ENCODE results near the gene NR6A1.

Gene NR6A1

GRCh38 chr9:124477648-124478285 is 293.3 kb downstream of the NR6A1 start:
- ChIA-PET POLR2A (no interaction called here), CTCF (interaction anchor here (1.4 kb wide), 1 partner anchor 60 kb away, joined by 3 read pairs; no protein-coding TSS in a partner anchor)
- TF ChIP-seq CTCF (IDR thresholded peaks at IDR 0.05; ENCODE audit: control extremely low read depth, extremely low read depth, low read depth, missing control alignments), result no peak
- DNase-seq (ENCODE audit: extremely low spot score), result no peak

GRCh38 chr9:124477211-124477647 is 293.9 kb downstream of the NR6A1 start:
- ChIA-PET CTCF (interaction anchor here (1.4 kb wide), 1 partner anchor 60 kb away, joined by 3 read pairs; no protein-coding TSS in a partner anchor), POLR2A (no interaction called here)
- TF ChIP-seq CTCF (IDR thresholded peaks at IDR 0.05; ENCODE audit: control extremely low read depth, extremely low read depth, low read depth, missing control alignments), result no peak
- DNase-seq (ENCODE audit: extremely low spot score), result no peak

GRCh38 chr9:124475868-124476690 is 295.0 kb downstream of the NR6A1 start:
- POLR2A ChIA-PET, result no interaction called here
- DNase-seq (ENCODE audit: extremely low spot score), result no peak
- CTCF ChIA-PET, result no interaction called here
- no peak for TF ChIP-seq CTCF (IDR thresholded peaks at IDR 0.05; ENCODE audit: control extremely low read depth, extremely low read depth, low read depth, missing control alignments)

GRCh38 chr9:124475158-124475867 is 295.8 kb downstream of the NR6A1 start:
- DNase-seq (ENCODE audit: extremely low spot score), result no peak
- POLR2A ChIA-PET, result no interaction called here
- CTCF ChIA-PET, result no interaction called here
- TF ChIP-seq CTCF (IDR thresholded peaks at IDR 0.05; ENCODE audit: control extremely low read depth, extremely low read depth, low read depth, missing control alignments), result no peak

GRCh38 chr9:124474151-124474550 is 297.0 kb downstream of the NR6A1 start:
- ChIA-PET POLR2A (no interaction called here), CTCF (no interaction called here)
- DNase-seq (ENCODE audit: extremely low spot score), result no peak
- no peak for TF ChIP-seq CTCF (IDR thresholded peaks at IDR 0.05; ENCODE audit: control extremely low read depth, extremely low read depth, low read depth, missing control alignments)

- TF ChIP-seq CTCF (IDR thresholded peaks at IDR 0.05; ENCODE audit: control extremely low read depth, extremely low read depth, low read depth, missing control alignments), result no peak
- CTCF ChIA-PET, result no interaction called here
- DNase-seq (ENCODE audit: extremely low spot score), result no peak
- POLR2A ChIA-PET, result interaction anchor here (0.5 kb wide), 1 partner anchor 1915 kb away, joined by 10 read pairs; no protein-coding TSS in a partner anchor
Measured at GRCh38 chr9:124473310-124473709, 297.8 kb downstream of the NR6A1 start.
